Gastroesophageal sphincter (tissue), 3 donors: ENCODE results near the gene FRRS1.

ENCODE experiments used
- POLR2A ChIP-seq, 2 donors: fragments of 450-650 bp; IDR thresholded peaks; one replicate each; pipeline ENCODE4 v1.6.1; 2017; ENCODE audit warnings: antibody characterized with exemption in 2 of 2, mild to moderate bottlenecking in 2 of 2, moderate library complexity in 1 of 2
- POLR2AphosphoS5 ChIP-seq: sonication (generic); formaldehyde crosslinking; IDR thresholded peaks from one replicate; pipeline ENCODE4 v1.6.1; 2017; ENCODE audit warnings: antibody characterized with exemption
- TF ChIP-seq, protein P1 (sequence below), 4 experiments: fragments of 200-600 bp in 2 of 4; fragments of 450-650 bp in 2 of 4; sonication (generic) in 1 of 4; IDR thresholded peaks; one replicate each; pipeline ENCODE4 v1.5.1; 2017 to 2019; ENCODE audit warnings: antibody characterized with exemption in 4 of 4, mild to moderate bottlenecking in 2 of 4, moderate library complexity in 2 of 4

DNA sequence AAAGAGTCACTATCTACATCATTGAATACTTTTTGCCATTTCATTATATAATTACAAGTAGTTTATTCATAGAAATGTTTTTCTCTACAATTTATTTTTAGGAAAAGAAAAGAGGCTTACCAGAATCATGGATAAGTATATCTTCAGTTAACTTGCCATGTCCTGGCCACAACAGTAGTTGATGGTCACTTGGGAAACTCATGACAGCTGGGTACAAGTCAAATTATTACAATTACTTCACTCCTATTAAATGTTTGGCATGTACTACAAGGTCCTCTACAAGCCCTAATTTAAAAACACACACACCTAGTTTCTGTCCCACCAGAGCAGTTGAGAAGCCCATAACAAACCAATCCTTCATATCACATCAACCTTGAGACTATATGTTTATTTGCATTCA, 91.1 kb downstream of the FRRS1 start:
- TF ChIP-seq, protein P1, sequence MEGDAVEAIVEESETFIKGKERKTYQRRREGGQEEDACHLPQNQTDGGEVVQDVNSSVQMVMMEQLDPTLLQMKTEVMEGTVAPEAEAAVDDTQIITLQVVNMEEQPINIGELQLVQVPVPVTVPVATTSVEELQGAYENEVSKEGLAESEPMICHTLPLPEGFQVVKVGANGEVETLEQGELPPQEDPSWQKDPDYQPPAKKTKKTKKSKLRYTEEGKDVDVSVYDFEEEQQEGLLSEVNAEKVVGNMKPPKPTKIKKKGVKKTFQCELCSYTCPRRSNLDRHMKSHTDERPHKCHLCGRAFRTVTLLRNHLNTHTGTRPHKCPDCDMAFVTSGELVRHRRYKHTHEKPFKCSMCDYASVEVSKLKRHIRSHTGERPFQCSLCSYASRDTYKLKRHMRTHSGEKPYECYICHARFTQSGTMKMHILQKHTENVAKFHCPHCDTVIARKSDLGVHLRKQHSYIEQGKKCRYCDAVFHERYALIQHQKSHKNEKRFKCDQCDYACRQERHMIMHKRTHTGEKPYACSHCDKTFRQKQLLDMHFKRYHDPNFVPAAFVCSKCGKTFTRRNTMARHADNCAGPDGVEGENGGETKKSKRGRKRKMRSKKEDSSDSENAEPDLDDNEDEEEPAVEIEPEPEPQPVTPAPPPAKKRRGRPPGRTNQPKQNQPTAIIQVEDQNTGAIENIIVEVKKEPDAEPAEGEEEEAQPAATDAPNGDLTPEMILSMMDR (IDR thresholded peaks at IDR 0.05): no peak
- TF ChIP-seq POLR2A (IDR thresholded peaks at IDR 0.05) (no peak), POLR2AphosphoS5 (no peak)
